HEK293T (cell line): ENCODE measurements around the gene MAMDC2.

Experiments used
- ARNT ChIP-seq: fragments of 450-650 bp; IDR thresholded peaks from 2 replicates; pipeline ENCODE4 v1.6.1; 2017; ENCODE audit warnings: mild to moderate bottlenecking
- BHLHE40 ChIP-seq: fragments of 450-650 bp; IDR thresholded peaks from 2 replicates; pipeline ENCODE4 v1.6.1; 2016; ENCODE audit warnings: mild to moderate bottlenecking, moderate library complexity, borderline replicate concordance
- CTBP1 ChIP-seq: fragments of 450-650 bp; IDR thresholded peaks from 2 replicates; pipeline ENCODE4 v1.6.1; 2016; ENCODE audit warnings: borderline replicate concordance
- ELF4 ChIP-seq: fragments of 450-650 bp; IDR thresholded peaks from 2 replicates; pipeline ENCODE4 v1.6.1; 2017; ENCODE audit warnings: antibody characterized with exemption
- FOXA1 ChIP-seq: fragments of 450-650 bp; IDR thresholded peaks from 2 replicates; pipeline ENCODE4 v1.6.1; 2016; ENCODE audit warnings: mild to moderate bottlenecking
- FOXM1 ChIP-seq: fragments of 450-650 bp; IDR thresholded peaks from 2 replicates; pipeline ENCODE4 v1.6.1; 2017; ENCODE audit warnings: mild to moderate bottlenecking, borderline replicate concordance
- HDGF ChIP-seq: fragments of 450-650 bp; IDR thresholded peaks from 2 replicates; pipeline ENCODE4 v1.6.1; 2017; ENCODE audit warnings: antibody characterized with exemption, borderline replicate concordance
- L3MBTL2 ChIP-seq: fragments of 450-650 bp; conservative IDR thresholded peaks from 2 replicates; pipeline ENCODE4 v1.6.1; 2016; ENCODE audit warnings: mild to moderate bottlenecking
- NFRKB ChIP-seq: fragments of 450-650 bp; IDR thresholded peaks from 2 replicates; pipeline ENCODE4 v1.6.1; 2016; ENCODE audit warnings: mild to moderate bottlenecking, moderate library complexity
- PKNOX1 ChIP-seq: fragments of 450-650 bp; IDR thresholded peaks from 2 replicates; pipeline ENCODE4 v1.6.1; 2016
- SP1 ChIP-seq: fragments of 450-650 bp; IDR thresholded peaks from 2 replicates; pipeline ENCODE4 v1.6.1; 2017
- SUZ12 ChIP-seq: fragments of 450-650 bp; IDR thresholded peaks from 2 replicates; pipeline ENCODE4 v1.6.1; 2016; ENCODE audit warnings: mild to moderate bottlenecking
- TARDBP ChIP-seq: fragments of 450-650 bp; IDR thresholded peaks from 2 replicates; pipeline ENCODE4 v1.6.1; 2016
- ZNF384 ChIP-seq: fragments of 450-650 bp; IDR thresholded peaks from 2 replicates; pipeline ENCODE4 v1.6.1; 2016

GRCh38 chr9:70055406-70056210 lies 12.0 kb downstream of the MAMDC2 start:
- TF ChIP-seq PKNOX1 = no peak
- no peak for TF ChIP-seq ARNT
- no peak for TF ChIP-seq FOXM1
- TF ChIP-seq TARDBP = no peak
- no peak for TF ChIP-seq FOXA1
- TF ChIP-seq SP1 = no peak
- no peak for TF ChIP-seq ZNF384
- no peak for TF ChIP-seq BHLHE40
- no peak for TF ChIP-seq ELF4
- TF ChIP-seq NFRKB = no peak
- no peak for TF ChIP-seq CTBP1
- TF ChIP-seq HDGF = no peak
- no peak for TF ChIP-seq SUZ12
- no peak for TF ChIP-seq L3MBTL2
